ENCODE measurements around the gene MTURN. TPM values are rescaled to one million over a fixed set of nuclear protein-coding genes. Genes with fewer than 3 reads are reported as not detected.

MTURN gene
- total and polyA plus RNA-seq, 9 of the 15 experiments (the other 6 are each of a cell fraction or from before 2014, with no cell fraction given), result 0.94 to 14.8 (median 6.4) TPM

GRCh38 chr7:30162133-30162532, 27.3 kb downstream of the MTURN start (continued):
- TF ChIP-seq ZNF639 (CRISPR knock-in tag; conservative IDR thresholded peaks at IDR 0.05 in 1 of 2, IDR thresholded peaks at IDR 0.05 in 1 of 2) (peak in 1 of 2 experiments; percentile 54; a peak in 1 of 4 replicates), SMARCE1 (IDR thresholded peaks at IDR 0.05) (peak; percentile 53; the same call in 1 of the 2 replicates), CREM (IDR thresholded peaks at IDR 0.05; ENCODE audit: low read depth) (0 out of 2 replicates have a peak, but pooled peaks have one; percentile 15), GATA2 (CRISPR knock-in tag; IDR thresholded peaks at IDR 0.05) (0 out of 2 replicates have a peak, but pooled peaks have one; percentile 27), HDAC8 (tag; IDR thresholded peaks at IDR 0.05) (no peak), MEIS2 (IDR thresholded peaks at IDR 0.05; ENCODE audit: partially characterized antibody) (peak; percentile 91), ZNF24 (IDR thresholded peaks at IDR 0.05) (no peak; the same call in 1 of the 2 replicates), ATF1 (CRISPR knock-in tag; IDR thresholded peaks at IDR 0.05) (no peak), ATF1 (tag; IDR thresholded peaks at IDR 0.05) (no peak), IRF2 (CRISPR knock-in tag; IDR thresholded peaks at IDR 0.05) (no peak), ZNF668 (CRISPR knock-in tag; IDR thresholded peaks at IDR 0.05) (no peak), NRF1 (conservative IDR thresholded peaks at IDR 0.05 in 1 of 2, IDR thresholded peaks at IDR 0.05 in 1 of 2) (peak; percentile 49 to 60), ZNF445 (CRISPR knock-in tag; IDR thresholded peaks at IDR 0.05; ENCODE audit: low read depth) (no peak), ZNF785 (CRISPR knock-in tag; IDR thresholded peaks at IDR 0.05) (no peak), CREB3 (tag; conservative IDR thresholded peaks at IDR 0.05; ENCODE audit: low read depth) (no peak), SMARCA4 (IDR thresholded peaks at IDR 0.05) (peak; percentile 72), POLR2A (conservative IDR thresholded peaks at IDR 0.05) (no peak), ZNF561 (CRISPR knock-in tag; conservative IDR thresholded peaks at IDR 0.05) (no peak), CTBP1 (IDR thresholded peaks at IDR 0.05; ENCODE audit: borderline replicate concordance) (0 out of 2 replicates have a peak, but pooled peaks have one; percentile 14), CHD4 (IDR thresholded peaks at IDR 0.05; ENCODE audit: insufficient read depth, insufficient replicate concordance, low read depth, low read length, poor library complexity, severe bottlenecking) (no peak), NFRKB (IDR thresholded peaks at IDR 0.05; ENCODE audit: low read depth) (no peak), GTF2A2 (tag; IDR thresholded peaks at IDR 0.05) (no peak), HNRNPLL (IDR thresholded peaks at IDR 0.05; ENCODE audit: low read depth, low read length, poor library complexity, severe bottlenecking) (peak; percentile 34), SOX6 (IDR thresholded peaks at IDR 0.05) (peak; percentile 50), MIER1 (IDR thresholded peaks at IDR 0.05; ENCODE audit: low read depth) (no peak), ZKSCAN3 (CRISPR knock-in tag; IDR thresholded peaks at IDR 0.05) (no peak), ZC3H11A (IDR thresholded peaks at IDR 0.05; ENCODE audit: low read depth, low read length) (no peak), RAD21 (CRISPR knock-in tag; conservative IDR thresholded peaks at IDR 0.05 in 1 of 2, IDR thresholded peaks at IDR 0.05 in 1 of 2) (no peak), HDAC1 (IDR thresholded peaks at IDR 0.05) (peak in 1 of 2 experiments; percentile 40; a peak in 1 of 4 replicates), POLR3A (IDR thresholded peaks at IDR 0.05; ENCODE audit: borderline replicate concordance, extremely low read depth, insufficient read depth, insufficient read length) (no peak), ZNF217 (CRISPR knock-in tag; IDR thresholded peaks at IDR 0.05) (no peak), KAT2B (IDR thresholded peaks at IDR 0.05; ENCODE audit: low read depth, low read length) (no peak)
